ENCODE results near the gene PRDM16.

PRDM16 gene

DNA sequence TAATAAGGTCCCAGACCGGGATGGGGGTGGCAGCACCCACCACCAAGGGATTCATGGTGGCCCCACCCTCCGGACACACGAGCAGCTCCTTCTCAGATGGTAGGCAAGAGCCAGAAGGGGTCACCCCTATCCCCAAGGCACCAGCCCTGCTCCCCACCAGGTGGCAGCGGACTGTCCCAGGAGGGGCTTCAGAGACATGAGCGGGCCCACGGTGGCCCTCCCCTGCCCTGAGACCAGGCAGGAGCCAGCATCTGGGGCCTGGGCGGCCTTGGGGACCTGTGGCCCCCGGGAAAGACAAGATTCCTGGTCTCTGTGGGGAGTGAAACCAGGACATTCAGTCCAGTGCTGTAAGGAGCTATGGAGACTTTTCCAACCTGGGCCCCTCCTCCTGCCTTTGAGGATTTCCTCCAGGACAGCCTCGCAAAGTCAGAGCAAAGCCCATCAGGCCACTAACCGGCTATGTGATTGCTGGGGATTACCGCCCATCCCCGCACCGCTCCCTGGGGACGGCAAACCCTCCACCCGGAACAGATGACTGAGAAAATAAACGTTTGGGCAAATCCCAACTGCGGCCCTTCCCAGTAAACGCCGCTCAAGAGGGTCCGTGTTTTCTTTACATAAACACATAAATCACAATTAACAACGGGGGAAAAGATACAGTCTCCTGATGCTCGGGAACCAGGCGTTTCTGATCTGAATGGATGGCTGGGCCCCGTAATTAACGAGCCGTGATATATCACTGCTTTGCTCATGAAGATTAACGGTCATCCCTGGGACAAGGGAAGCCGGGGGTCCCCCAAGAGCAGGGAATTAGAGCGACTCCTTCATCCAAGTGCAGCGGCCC, 334.6 kb downstream of the PRDM16 start (continued):
- TF ChIP-seq, protein P1, sequence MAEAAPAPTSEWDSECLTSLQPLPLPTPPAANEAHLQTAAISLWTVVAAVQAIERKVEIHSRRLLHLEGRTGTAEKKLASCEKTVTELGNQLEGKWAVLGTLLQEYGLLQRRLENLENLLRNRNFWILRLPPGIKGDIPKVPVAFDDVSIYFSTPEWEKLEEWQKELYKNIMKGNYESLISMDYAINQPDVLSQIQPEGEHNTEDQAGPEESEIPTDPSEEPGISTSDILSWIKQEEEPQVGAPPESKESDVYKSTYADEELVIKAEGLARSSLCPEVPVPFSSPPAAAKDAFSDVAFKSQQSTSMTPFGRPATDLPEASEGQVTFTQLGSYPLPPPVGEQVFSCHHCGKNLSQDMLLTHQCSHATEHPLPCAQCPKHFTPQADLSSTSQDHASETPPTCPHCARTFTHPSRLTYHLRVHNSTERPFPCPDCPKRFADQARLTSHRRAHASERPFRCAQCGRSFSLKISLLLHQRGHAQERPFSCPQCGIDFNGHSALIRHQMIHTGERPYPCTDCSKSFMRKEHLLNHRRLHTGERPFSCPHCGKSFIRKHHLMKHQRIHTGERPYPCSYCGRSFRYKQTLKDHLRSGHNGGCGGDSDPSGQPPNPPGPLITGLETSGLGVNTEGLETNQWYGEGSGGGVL (tag by site-specific recombination; IDR thresholded peaks at IDR 0.05) = peak; percentile 87
- TF ChIP-seq KLF10 (tag by site-specific recombination; IDR thresholded peaks at IDR 0.05) = peak; percentile 95
- no peak for TF ChIP-seq ZNF785 (tag by site-specific recombination; IDR thresholded peaks at IDR 0.05)
- TF ChIP-seq ZNF426 (tag by site-specific recombination; IDR thresholded peaks at IDR 0.05) = no peak
- no peak for TF ChIP-seq ZNF701 (tag by site-specific recombination; IDR thresholded peaks at IDR 0.05)
- no peak for TF ChIP-seq ZNF248 (tag by site-specific recombination; IDR thresholded peaks at IDR 0.05)
- peak; percentile 100 for TF ChIP-seq KLF17 (tag by site-specific recombination; IDR thresholded peaks at IDR 0.05)
- peak; percentile 98 for TF ChIP-seq IKZF3 (tag by site-specific recombination; IDR thresholded peaks at IDR 0.05)
- TF ChIP-seq GLI4 (tag by site-specific recombination; IDR thresholded peaks at IDR 0.05) = no peak
- no peak for TF ChIP-seq ZFHX2 (tag by site-specific recombination; conservative IDR thresholded peaks at IDR 0.05)
- TF ChIP-seq BCL11B (tag by site-specific recombination; IDR thresholded peaks at IDR 0.05; ENCODE audit: low read depth) = no peak
- TF ChIP-seq ZFP69B (tag by site-specific recombination; IDR thresholded peaks at IDR 0.05) = peak; percentile 84
- peak; percentile 99 for TF ChIP-seq KLF1 (tag by site-specific recombination; IDR thresholded peaks at IDR 0.05)
- TF ChIP-seq, protein P2, sequence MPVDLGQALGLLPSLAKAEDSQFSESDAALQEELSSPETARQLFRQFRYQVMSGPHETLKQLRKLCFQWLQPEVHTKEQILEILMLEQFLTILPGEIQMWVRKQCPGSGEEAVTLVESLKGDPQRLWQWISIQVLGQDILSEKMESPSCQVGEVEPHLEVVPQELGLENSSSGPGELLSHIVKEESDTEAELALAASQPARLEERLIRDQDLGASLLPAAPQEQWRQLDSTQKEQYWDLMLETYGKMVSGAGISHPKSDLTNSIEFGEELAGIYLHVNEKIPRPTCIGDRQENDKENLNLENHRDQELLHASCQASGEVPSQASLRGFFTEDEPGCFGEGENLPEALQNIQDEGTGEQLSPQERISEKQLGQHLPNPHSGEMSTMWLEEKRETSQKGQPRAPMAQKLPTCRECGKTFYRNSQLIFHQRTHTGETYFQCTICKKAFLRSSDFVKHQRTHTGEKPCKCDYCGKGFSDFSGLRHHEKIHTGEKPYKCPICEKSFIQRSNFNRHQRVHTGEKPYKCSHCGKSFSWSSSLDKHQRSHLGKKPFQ (tag by site-specific recombination; IDR thresholded peaks at IDR 0.05) = peak; percentile 94
- TF ChIP-seq ZNF596 (tag by site-specific recombination; IDR thresholded peaks at IDR 0.05) = peak; percentile 87
- no peak for TF ChIP-seq ZNF140 (tag by site-specific recombination; IDR thresholded peaks at IDR 0.05)
- TF ChIP-seq ZNF521 (tag by site-specific recombination; IDR thresholded peaks at IDR 0.05) = no peak
- TF ChIP-seq ZNF16 (tag by site-specific recombination; IDR thresholded peaks at IDR 0.05; ENCODE audit: low read depth) = no peak
- peak; percentile 99 for TF ChIP-seq ZNF843 (tag by site-specific recombination; IDR thresholded peaks at IDR 0.05)
- TF ChIP-seq ZNF660 (tag by site-specific recombination; IDR thresholded peaks at IDR 0.05) = no peak
- TF ChIP-seq, protein P3, sequence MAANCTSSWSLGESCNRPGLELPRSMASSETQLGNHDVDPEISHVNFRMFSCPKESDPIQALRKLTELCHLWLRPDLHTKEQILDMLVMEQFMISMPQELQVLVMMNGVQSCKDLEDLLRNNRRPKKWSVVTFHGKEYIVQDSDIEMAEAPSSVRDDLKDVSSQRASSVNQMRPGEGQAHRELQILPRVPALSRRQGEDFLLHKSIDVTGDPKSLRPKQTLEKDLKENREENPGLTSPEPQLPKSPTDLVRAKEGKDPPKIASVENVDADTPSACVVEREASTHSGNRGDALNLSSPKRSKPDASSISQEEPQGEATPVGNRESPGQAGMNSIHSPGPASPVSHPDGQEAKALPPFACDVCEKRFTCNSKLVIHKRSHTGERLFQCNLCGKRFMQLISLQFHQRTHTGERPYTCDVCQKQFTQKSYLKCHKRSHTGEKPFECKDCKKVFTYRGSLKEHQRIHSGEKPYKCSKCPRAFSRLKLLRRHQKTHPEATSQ (tag by site-specific recombination; IDR thresholded peaks at IDR 0.05) = peak; percentile 47; the same call in 1 of the 2 replicates
- TF ChIP-seq ZNF19 (tag by site-specific recombination; IDR thresholded peaks at IDR 0.05; ENCODE audit: low read depth) = no peak
